HG03442 (cell line): ENCODE data around the gene SDF4.

Experiments used
- ATAC-seq: cut with Tn5 transposase; IDR thresholded peaks from one replicate; pipeline ENCODE4 v1.9.1; 2021; ENCODE audit warnings: mild to moderate bottlenecking, moderate library complexity; ENCODE audit not compliant: unreplicated experiment

SDF4 gene

GRCh38 chr1:1213345-1214265 is 18.2 kb downstream of the SDF4 start, which contains the start of gene TNFRSF4:
Gene TNFRSF4, minus strand, starts transcription at chr1:1214153. Its CDS starts 26 bp downstream, at chr1:1214127.
- no peak for ATAC-seq

- no peak for ATAC-seq
These were observed 18.9 kb downstream of the SDF4 start for GRCh38 chr1:1212780-1213344.

- no peak for ATAC-seq
These were observed 20.0 kb downstream of the SDF4 start for GRCh38 chr1:1211541-1212441.

GRCh38 chr1:1210726-1211540 is 20.9 kb downstream of the SDF4 start:
- ATAC-seq: no peak

GRCh38 chr1:1208713-1209433 is 22.9 kb downstream of the SDF4 start:
- no peak for ATAC-seq

- ATAC-seq: no peak
These were observed 24.3 kb downstream of the SDF4 start for GRCh38 chr1:1207571-1207892.

GRCh38 chr1:1206966-1207531 is 24.8 kb downstream of the SDF4 start:
- no peak for ATAC-seq

GRCh38 chr1:1206376-1206965 is 25.3 kb downstream of the SDF4 start, which contains the start of gene TNFRSF18:
Gene TNFRSF18, minus strand, starts transcription at chr1:1206592. Its CDS starts 21 bp downstream, at chr1:1206571.
- ATAC-seq: no peak

- ATAC-seq: no peak
These were observed 25.9 kb downstream of the SDF4 start for GRCh38 chr1:1205769-1206375.

GRCh38 chr1:1204998-1205768 is 26.6 kb downstream of the SDF4 start:
- ATAC-seq: no peak

GRCh38 chr1:1204425-1204920 is 27.3 kb downstream of the SDF4 start:
- no peak for ATAC-seq

GRCh38 chr1:1203561-1204424 is 28.0 kb downstream of the SDF4 start:
- no peak for ATAC-seq

- ATAC-seq: no peak
These were observed 28.8 kb downstream of the SDF4 start for GRCh38 chr1:1202831-1203560.

GRCh38 chr1:1200876-1201810 is 30.7 kb downstream of the SDF4 start:
- peak; percentile 46 for ATAC-seq
